ENCODE data around the gene SERPING1. TPM values are rescaled to one million over a fixed set of nuclear protein-coding genes. Genes with fewer than 3 reads are reported as not detected.

SERPING1 gene
- total and polyA plus RNA-seq, 2 donors (not counting 1 experiment from before 2014, with no cell fraction given): 17.2 to 117 TPM

DNA sequence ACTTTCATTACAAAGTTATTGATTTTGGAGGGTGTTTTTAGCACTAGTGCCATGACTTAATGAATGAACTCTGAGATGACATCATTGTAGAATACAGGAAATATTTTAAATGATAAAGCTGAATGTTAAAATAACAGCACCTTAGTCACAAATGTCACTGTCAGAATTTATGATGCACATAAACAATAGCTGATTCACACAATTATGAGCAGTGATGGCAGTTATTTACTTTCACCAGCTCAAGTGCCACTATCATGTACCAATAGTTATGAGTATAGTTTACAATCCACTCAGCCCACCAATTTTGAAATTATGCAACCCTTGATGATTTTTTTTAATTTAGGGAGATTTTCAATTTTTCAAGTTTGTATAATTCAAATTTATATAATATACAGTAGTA lies 23.0 kb downstream of the SERPING1 start:
- Histone ChIP-seq H4K20me1 (ENCODE audit: control insufficient read depth, extremely low read depth, insufficient read depth, low read length) (no peaks in the 10 kb centered on the region), H3K4me1 (ENCODE audit: control insufficient read depth, extremely low read depth, insufficient read depth, low read length) (no peaks in the 10 kb centered on the region), H3K79me2 (ENCODE audit: control insufficient read depth, insufficient read depth, low read length) (no peaks in the 10 kb centered on the region), H3K36me3 (ENCODE audit: control insufficient read depth, insufficient read depth, low read length) (no peaks in the 10 kb centered on the region), H3K4me2 (ENCODE audit: extremely low read depth, insufficient read depth, low read length) (no peak overlapping the region), H3K27me3 (ENCODE audit: control insufficient read depth, insufficient read depth, low read length) (peaks cover 4% of the 10 kb centered on the region), H3K9me3 (ENCODE audit: control insufficient read depth, insufficient read depth, low read depth, low read length) (no peaks in the 10 kb centered on the region), H3K4me3 (replicated peaks in 1 of 4; ENCODE audit: control extremely low read depth in 1 of 4, insufficient read depth in 1 of 4, low read depth in 3 of 4, low read length in 4 of 4) (no peak overlapping the region), H3K9ac (ENCODE audit: insufficient read depth, low read length) (no peak overlapping the region), H3K27ac (ENCODE audit: insufficient read depth, low read length) (no peak overlapping the region), H2AFZ (ENCODE audit: low read length) (no peak overlapping the region)
- DNase-seq (ENCODE audit: low read depth in 2 of 2): no peak
- TF ChIP-seq EZH2 (IDR thresholded peaks at IDR 0.05; ENCODE audit: low read length, missing control alignments): no peak
- TF ChIP-seq, protein P1, sequence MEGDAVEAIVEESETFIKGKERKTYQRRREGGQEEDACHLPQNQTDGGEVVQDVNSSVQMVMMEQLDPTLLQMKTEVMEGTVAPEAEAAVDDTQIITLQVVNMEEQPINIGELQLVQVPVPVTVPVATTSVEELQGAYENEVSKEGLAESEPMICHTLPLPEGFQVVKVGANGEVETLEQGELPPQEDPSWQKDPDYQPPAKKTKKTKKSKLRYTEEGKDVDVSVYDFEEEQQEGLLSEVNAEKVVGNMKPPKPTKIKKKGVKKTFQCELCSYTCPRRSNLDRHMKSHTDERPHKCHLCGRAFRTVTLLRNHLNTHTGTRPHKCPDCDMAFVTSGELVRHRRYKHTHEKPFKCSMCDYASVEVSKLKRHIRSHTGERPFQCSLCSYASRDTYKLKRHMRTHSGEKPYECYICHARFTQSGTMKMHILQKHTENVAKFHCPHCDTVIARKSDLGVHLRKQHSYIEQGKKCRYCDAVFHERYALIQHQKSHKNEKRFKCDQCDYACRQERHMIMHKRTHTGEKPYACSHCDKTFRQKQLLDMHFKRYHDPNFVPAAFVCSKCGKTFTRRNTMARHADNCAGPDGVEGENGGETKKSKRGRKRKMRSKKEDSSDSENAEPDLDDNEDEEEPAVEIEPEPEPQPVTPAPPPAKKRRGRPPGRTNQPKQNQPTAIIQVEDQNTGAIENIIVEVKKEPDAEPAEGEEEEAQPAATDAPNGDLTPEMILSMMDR (conservative IDR thresholded peaks at IDR 0.05 in 1 of 2, IDR thresholded peaks at IDR 0.05 in 1 of 2; ENCODE audit: low read depth in 1 of 2, low read length in 2 of 2): no peak

- no peak overlapping the region for H2AFZ ChIP-seq (ENCODE audit: low read length)
- H3K9me3 ChIP-seq (ENCODE audit: control insufficient read depth, insufficient read depth, low read depth, low read length): no peaks in the 10 kb centered on the region
- no peaks in the 10 kb centered on the region for H3K27me3 ChIP-seq (ENCODE audit: control insufficient read depth, insufficient read depth, low read length)
- no peaks in the 10 kb centered on the region for H3K36me3 ChIP-seq (ENCODE audit: control insufficient read depth, insufficient read depth, low read length)
- TF ChIP-seq EZH2 (IDR thresholded peaks at IDR 0.05; ENCODE audit: low read length, missing control alignments): no peak
- TF ChIP-seq, protein P1 (conservative IDR thresholded peaks at IDR 0.05 in 1 of 2, IDR thresholded peaks at IDR 0.05 in 1 of 2; ENCODE audit: low read depth in 1 of 2, low read length in 2 of 2): no peak
- H4K20me1 ChIP-seq (ENCODE audit: control insufficient read depth, extremely low read depth, insufficient read depth, low read length): no peaks in the 10 kb centered on the region
- DNase-seq (ENCODE audit: low read depth in 2 of 2): no peak
- H3K9ac ChIP-seq (ENCODE audit: insufficient read depth, low read length): no peak overlapping the region
- no peaks in the 10 kb centered on the region for H3K4me1 ChIP-seq (ENCODE audit: control insufficient read depth, extremely low read depth, insufficient read depth, low read length)
- H3K79me2 ChIP-seq (ENCODE audit: control insufficient read depth, insufficient read depth, low read length): no peaks in the 10 kb centered on the region
- H3K4me2 ChIP-seq (ENCODE audit: extremely low read depth, insufficient read depth, low read length): no peak overlapping the region
- no peak overlapping the region for H3K27ac ChIP-seq (ENCODE audit: insufficient read depth, low read length)
- H3K4me3 ChIP-seq (replicated peaks in 1 of 4; ENCODE audit: control extremely low read depth in 1 of 4, insufficient read depth in 1 of 4, low read depth in 3 of 4, low read length in 4 of 4): no peak overlapping the region
Measured at GRCh38 chr11:57622263-57622662, 24.8 kb downstream of the SERPING1 start.

DNA sequence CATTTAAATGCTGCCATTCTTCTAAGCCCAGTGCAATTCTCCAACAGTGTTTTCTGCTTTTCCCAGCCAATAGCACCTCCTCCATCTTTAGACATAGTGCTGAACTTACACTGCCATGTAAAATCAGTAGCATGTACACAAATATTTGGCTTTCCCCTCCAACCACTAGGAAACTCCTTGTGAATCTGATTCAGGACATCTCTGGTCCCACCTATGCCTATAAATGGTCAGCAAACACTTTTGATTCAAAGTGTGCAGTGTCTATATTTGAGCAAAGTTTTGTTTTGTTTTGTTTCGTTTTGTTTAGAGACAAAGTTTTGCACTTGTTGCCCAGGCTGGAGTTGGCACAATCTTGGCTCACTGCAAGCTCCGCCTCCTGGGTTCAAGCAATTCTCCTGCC lies 27.4 kb downstream of the SERPING1 start:
- Histone ChIP-seq H2AFZ (ENCODE audit: low read length) (no peak overlapping the region), H3K4me1 (ENCODE audit: control insufficient read depth, extremely low read depth, insufficient read depth, low read length) (no peaks in the 10 kb centered on the region), H3K27ac (ENCODE audit: insufficient read depth, low read length) (no peak overlapping the region), H3K9me3 (ENCODE audit: control insufficient read depth, insufficient read depth, low read depth, low read length) (no peaks in the 10 kb centered on the region), H3K4me2 (ENCODE audit: extremely low read depth, insufficient read depth, low read length) (no peak overlapping the region), H3K36me3 (ENCODE audit: control insufficient read depth, insufficient read depth, low read length) (no peaks in the 10 kb centered on the region), H3K9ac (ENCODE audit: insufficient read depth, low read length) (no peak overlapping the region), H4K20me1 (ENCODE audit: control insufficient read depth, extremely low read depth, insufficient read depth, low read length) (no peaks in the 10 kb centered on the region), H3K79me2 (ENCODE audit: control insufficient read depth, insufficient read depth, low read length) (no peaks in the 10 kb centered on the region), H3K27me3 (ENCODE audit: control insufficient read depth, insufficient read depth, low read length) (peaks cover 2% of the 10 kb centered on the region), H3K4me3 (replicated peaks in 1 of 4; ENCODE audit: control extremely low read depth in 1 of 4, insufficient read depth in 1 of 4, low read depth in 3 of 4, low read length in 4 of 4) (no peak overlapping the region)
- TF ChIP-seq, protein P1 (conservative IDR thresholded peaks at IDR 0.05 in 1 of 2, IDR thresholded peaks at IDR 0.05 in 1 of 2; ENCODE audit: low read depth in 1 of 2, low read length in 2 of 2): no peak
- no peak for TF ChIP-seq EZH2 (IDR thresholded peaks at IDR 0.05; ENCODE audit: low read length, missing control alignments)
- DNase-seq (ENCODE audit: low read depth in 2 of 2): no peak

Data from fibroblast of lung (primary cell).